GM12878 (cell line): ENCODE results near the gene PRIMPOL. TPM values are rescaled to one million over a fixed set of nuclear protein-coding genes. Genes with fewer than 3 reads are reported as not detected.
"Not testable (repeated sequence)": the region's sequence is repeated elsewhere in the genome, so short reads cannot be mapped to it uniquely, and the experiment has no call there.

Experiments used
- ATAC-seq: fragments of 200-7000 bp; cut with Tn5 transposase; 3 replicates; pipeline ENCODE4 v1.9.1; 2020; ENCODE audit warnings: mild to moderate bottlenecking, moderate library complexity
- BruUV-seq: library from RNA; stranded (reverse); fragments of 400-500 nt; replicated peaks from 2 replicates; lab custom pipeline; 2021; lab: Mats Ljungman, UMichigan
- CTCF ChIA-PET: fragments of 300-600 bp; sonication (Branson Sonifier 250); formaldehyde crosslinking; extraction: SDS; loops from one replicate; lab custom pipeline; 2021; ENCODE audit warnings: inconsistent platforms; lab: Yijun Ruan, JAX
- POLR2A ChIA-PET: fragments of 350-600 bp; formaldehyde crosslinking; extraction: SDS; loops from one replicate; lab custom pipeline; 2021; ENCODE audit warnings: inconsistent platforms; lab: Charles Lee
- RAD21 ChIA-PET: fragments of 300-600 bp; sonication (Branson Sonifier 250); formaldehyde crosslinking; loops from one replicate; lab custom pipeline; 2023; ENCODE audit warnings: antibody characterized with exemption; ENCODE audit not compliant: unreplicated experiment; lab: Charles Lee
- SMC1A ChIA-PET: fragments of 300-600 bp; sonication (Branson Sonifier 250); formaldehyde crosslinking; loops from one replicate; lab custom pipeline; 2023; ENCODE audit not compliant: unreplicated experiment, uncharacterized antibody; lab: Charles Lee
- DNase-seq: peaks from one replicate; pipeline ENCODE4 v3.0.0-alpha.2; 2011; ENCODE audit warnings: low read depth, low spot score
- FAIRE-seq: peaks from 3 replicates; lab custom pipeline; 2011; peaks lifted over from hg19 to GRCh38; lab: Jason Lieb, UNC
- H2AFZ ChIP-seq: 2 replicates; pipeline ENCODE4 v1.6.0; 2011; ENCODE audit warnings: low read depth, low read length, control low read depth; ENCODE audit not compliant: control insufficient read depth
- H3K27ac ChIP-seq: 2 replicates; pipeline ENCODE4 v1.5.1; 2011; ENCODE audit warnings: control low read depth; ENCODE audit not compliant: control insufficient read depth, insufficient read depth
- H3K27me3 ChIP-seq, 2 experiments: replicated peaks in 1 of 2; 2 replicates each; pipeline versions ENCODE4 v1.6.0 to v1.6.1; 2011; ENCODE audit warnings: low read length in 1 of 2; ENCODE audit not compliant: control insufficient read depth in 2 of 2, insufficient read depth in 2 of 2
- H3K36me3 ChIP-seq, 2 experiments: 2 replicates each; pipeline ENCODE4 v1.5.1; 2011; ENCODE audit warnings: low read length in 1 of 2; ENCODE audit not compliant: control insufficient read depth in 2 of 2, insufficient read depth in 2 of 2
- H3K4me1 ChIP-seq: 2 replicates; pipeline ENCODE4 v1.6.1; 2011; ENCODE audit warnings: mild to moderate bottlenecking, low read length, moderate library complexity, mixed read lengths; ENCODE audit not compliant: control insufficient read depth, insufficient read depth
- H3K4me2 ChIP-seq: 2 replicates; pipeline ENCODE4 v1.6.0; 2011; ENCODE audit warnings: control low read depth; ENCODE audit not compliant: control insufficient read depth, insufficient read depth
- H3K4me3 ChIP-seq: fragments of 200-600 bp; sonication (generic); 2 replicates; pipeline ENCODE4 v1.5.1; 2016
- H3K79me2 ChIP-seq: 2 replicates; pipeline ENCODE4 v1.6.0; 2011; ENCODE audit warnings: low read length; ENCODE audit not compliant: control insufficient read depth, insufficient read depth
- H3K9ac ChIP-seq: 2 replicates; pipeline ENCODE4 v1.8.0; 2011; ENCODE audit warnings: low read length, control low read depth, mixed read lengths; ENCODE audit not compliant: control insufficient read depth, insufficient read depth
- H3K9me3 ChIP-seq: replicated peaks from 3 replicates; pipeline ENCODE4 v1.5.1; 2011; ENCODE audit warnings: mild to moderate bottlenecking, low read length; ENCODE audit not compliant: control insufficient read depth, insufficient read depth
- H4K20me1 ChIP-seq: 2 replicates; pipeline ENCODE4 v1.6.0; 2011; ENCODE audit not compliant: control insufficient read depth, insufficient read depth
- CHD2 ChIP-seq: IDR thresholded peaks from 2 replicates; pipeline ENCODE4 v1.6.1; 2011; ENCODE audit warnings: low read depth, low read length, improper control_type of control experiment, borderline replicate concordance
- POLR2AphosphoS5 ChIP-seq: IDR thresholded peaks from 2 replicates; pipeline ENCODE4 v1.6.1; 2011; ENCODE audit warnings: mild to moderate bottlenecking, low read length, inconsistent platforms
- REST ChIP-seq: IDR thresholded peaks from 2 replicates; pipeline ENCODE4 v1.6.1; 2012; ENCODE audit warnings: mild to moderate bottlenecking, low read depth, low read length
- YBX1 ChIP-seq: fragments of 450-650 bp; IDR thresholded peaks from 2 replicates; pipeline ENCODE4 v1.6.1; 2016; ENCODE audit warnings: antibody characterized with exemption
- WGBS: methylation state at CpG from one replicate; pipeline ENCODE4 v1.1.6; 2016; ENCODE audit warnings: low lambda C conversion rate; ENCODE audit not compliant: insufficient replicate concordance, insufficient coverage; ENCODE audit errors: missing lambda C conversion rate; 5-methylcytosine and 5-hydroxymethylcytosine counted together
- in situ Hi-C: fragments of 300-500 bp; cut with MboI; formaldehyde crosslinking; loops from 9 replicates; pipeline ENCODE4 v1.14.3; 2018; ENCODE audit warnings: mixed read lengths
- intact Hi-C: fragments of 100-400 bp; cut with micrococcal nuclease; formaldehyde crosslinking; loops from one replicate; pipeline ENCODE4 v1.14.2; 2022; ENCODE audit not compliant: unreplicated experiment
- polyA plus RNA-seq, 11 experiments: library from polyadenylated mRNA; depleted of rRNA in 4 of 11; unstranded in 6 of 11; stranded (reverse) in 5 of 11; fragments of >200 nt; fragmentation: Nextera tagmentation in 4 of 11; fragmentation: Illumina TruSeq in 1 of 11; extraction: Ambion mirVana in 4 of 11; extraction: Trizol in 1 of 11; gene quantifications; 1 replicate in 1 of 11; 2 replicates in 10 of 11; pipeline versions ENCODE4 v1.2.1 to v1.2.3, GENCODE V29; 2011 to 2016; ENCODE audit warnings: inconsistent platforms in 2 of 11, missing spikeins in 2 of 11, low read depth in 1 of 11
- total RNA-seq, 4 experiments: library from RNA; depleted of rRNA in 3 of 4; stranded (reverse); fragments of >200 nt in 3 of 4; fragmentation: Illumina TruSeq in 1 of 4; extraction: Trizol in 1 of 4; gene quantifications; 2 replicates each; pipeline versions ENCODE4 v1.2.1 to v1.2.3, GENCODE V29; 2013 to 2021
- TF ChIP-seq, protein P1 (sequence below): IDR thresholded peaks from 2 replicates; pipeline ENCODE4 v1.6.1; 2012; ENCODE audit warnings: improper control_type of control experiment, low read depth, low read length; ENCODE audit not compliant: insufficient replicate concordance
- TF ChIP-seq, protein P2 (sequence below): IDR thresholded peaks from 2 replicates; pipeline ENCODE4 v1.6.1; 2011; ENCODE audit warnings: borderline replicate concordance, low read depth, mild to moderate bottlenecking, moderate library complexity, low read length; ENCODE audit not compliant: insufficient read depth, poor library complexity, severe bottlenecking

PRIMPOL gene
- total and polyA plus RNA-seq, 10 of the 15 experiments (the other 5 are each of a cell fraction or from before 2014, with no cell fraction given) = 10.6 to 23.7 (median 14.0) TPM

- TF ChIP-seq, protein P1, sequence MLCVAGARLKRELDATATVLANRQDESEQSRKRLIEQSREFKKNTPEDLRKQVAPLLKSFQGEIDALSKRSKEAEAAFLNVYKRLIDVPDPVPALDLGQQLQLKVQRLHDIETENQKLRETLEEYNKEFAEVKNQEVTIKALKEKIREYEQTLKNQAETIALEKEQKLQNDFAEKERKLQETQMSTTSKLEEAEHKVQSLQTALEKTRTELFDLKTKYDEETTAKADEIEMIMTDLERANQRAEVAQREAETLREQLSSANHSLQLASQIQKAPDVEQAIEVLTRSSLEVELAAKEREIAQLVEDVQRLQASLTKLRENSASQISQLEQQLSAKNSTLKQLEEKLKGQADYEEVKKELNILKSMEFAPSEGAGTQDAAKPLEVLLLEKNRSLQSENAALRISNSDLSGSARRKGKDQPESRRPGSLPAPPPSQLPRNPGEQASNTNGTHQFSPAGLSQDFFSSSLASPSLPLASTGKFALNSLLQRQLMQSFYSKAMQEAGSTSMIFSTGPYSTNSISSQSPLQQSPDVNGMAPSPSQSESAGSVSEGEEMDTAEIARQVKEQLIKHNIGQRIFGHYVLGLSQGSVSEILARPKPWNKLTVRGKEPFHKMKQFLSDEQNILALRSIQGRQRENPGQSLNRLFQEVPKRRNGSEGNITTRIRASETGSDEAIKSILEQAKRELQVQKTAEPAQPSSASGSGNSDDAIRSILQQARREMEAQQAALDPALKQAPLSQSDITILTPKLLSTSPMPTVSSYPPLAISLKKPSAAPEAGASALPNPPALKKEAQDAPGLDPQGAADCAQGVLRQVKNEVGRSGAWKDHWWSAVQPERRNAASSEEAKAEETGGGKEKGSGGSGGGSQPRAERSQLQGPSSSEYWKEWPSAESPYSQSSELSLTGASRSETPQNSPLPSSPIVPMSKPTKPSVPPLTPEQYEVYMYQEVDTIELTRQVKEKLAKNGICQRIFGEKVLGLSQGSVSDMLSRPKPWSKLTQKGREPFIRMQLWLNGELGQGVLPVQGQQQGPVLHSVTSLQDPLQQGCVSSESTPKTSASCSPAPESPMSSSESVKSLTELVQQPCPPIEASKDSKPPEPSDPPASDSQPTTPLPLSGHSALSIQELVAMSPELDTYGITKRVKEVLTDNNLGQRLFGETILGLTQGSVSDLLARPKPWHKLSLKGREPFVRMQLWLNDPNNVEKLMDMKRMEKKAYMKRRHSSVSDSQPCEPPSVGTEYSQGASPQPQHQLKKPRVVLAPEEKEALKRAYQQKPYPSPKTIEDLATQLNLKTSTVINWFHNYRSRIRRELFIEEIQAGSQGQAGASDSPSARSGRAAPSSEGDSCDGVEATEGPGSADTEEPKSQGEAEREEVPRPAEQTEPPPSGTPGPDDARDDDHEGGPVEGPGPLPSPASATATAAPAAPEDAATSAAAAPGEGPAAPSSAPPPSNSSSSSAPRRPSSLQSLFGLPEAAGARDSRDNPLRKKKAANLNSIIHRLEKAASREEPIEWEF = no peak
- TF ChIP-seq YBX1 = no peak
- TF ChIP-seq, protein P2, sequence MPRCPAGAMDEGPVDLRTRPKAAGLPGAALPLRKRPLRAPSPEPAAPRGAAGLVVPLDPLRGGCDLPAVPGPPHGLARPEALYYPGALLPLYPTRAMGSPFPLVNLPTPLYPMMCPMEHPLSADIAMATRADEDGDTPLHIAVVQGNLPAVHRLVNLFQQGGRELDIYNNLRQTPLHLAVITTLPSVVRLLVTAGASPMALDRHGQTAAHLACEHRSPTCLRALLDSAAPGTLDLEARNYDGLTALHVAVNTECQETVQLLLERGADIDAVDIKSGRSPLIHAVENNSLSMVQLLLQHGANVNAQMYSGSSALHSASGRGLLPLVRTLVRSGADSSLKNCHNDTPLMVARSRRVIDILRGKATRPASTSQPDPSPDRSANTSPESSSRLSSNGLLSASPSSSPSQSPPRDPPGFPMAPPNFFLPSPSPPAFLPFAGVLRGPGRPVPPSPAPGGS = peak; percentile 7
- TF ChIP-seq CHD2 = peak; percentile 49; the same call in 1 of the 2 replicates
- peak; percentile 94 for TF ChIP-seq POLR2AphosphoS5
- no peak for TF ChIP-seq REST
Observed at GRCh38 chr4:184649026-184649970, at the start of gene PRIMPOL, which contains the start of gene CASP3 (continued).

DNA sequence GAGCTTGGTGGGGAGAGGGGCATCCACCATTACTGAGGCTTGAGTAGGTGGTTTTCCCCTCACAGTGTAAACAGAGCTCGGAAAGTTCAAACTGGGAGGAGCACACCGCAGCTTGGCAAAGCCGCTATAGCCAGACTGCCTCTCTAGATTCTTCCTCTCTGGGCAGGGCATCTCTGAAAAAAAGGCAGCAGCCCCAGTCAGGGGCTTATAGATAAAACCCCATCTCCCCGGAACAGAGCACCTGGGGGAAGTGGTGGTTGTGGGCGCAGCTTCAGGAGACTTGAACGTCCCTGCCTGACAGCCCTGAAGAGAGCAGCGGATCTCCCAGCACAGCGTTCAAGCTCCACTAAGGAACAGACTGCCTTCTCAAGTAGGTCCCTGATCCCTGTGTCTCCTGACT is 48.6 kb upstream of the PRIMPOL start:
- CTCF ChIA-PET, DNase-seq, H4K20me1 ChIP-seq, BruUV-seq, H3K4me1 ChIP-seq, intact Hi-C loops, H3K27me3 ChIP-seq, H3K9me3 ChIP-seq, H3K9ac ChIP-seq, in situ Hi-C loops, H3K4me3 ChIP-seq, RAD21 ChIA-PET, POLR2A ChIA-PET, H3K79me2 ChIP-seq, FAIRE-seq, H3K27ac ChIP-seq, ATAC-seq, H2AFZ ChIP-seq, H3K4me2 ChIP-seq, H3K36me3 ChIP-seq: not testable (repeated sequence)
- SMC1A ChIA-PET = interaction anchor here (1.5 kb wide), 1 partner anchor 9 kb away, joined by 3 read pairs; no protein-coding TSS in a partner anchor
- 35% methylated on average over 8 of the region's 8 CpGs for WGBS
